Naive thymus-derived CD4-positive, alpha-beta T cell (primary cell): Measurements from ENCODE around the gene ITLN1. TPM values are rescaled to one million over a fixed set of nuclear protein-coding genes. Genes with fewer than 3 reads are reported as not detected.
"Not testable (repeated sequence)": the region's sequence is repeated elsewhere in the genome, so short reads cannot be mapped to it uniquely, and the experiment has no call there.

ENCODE experiments used
- ATAC-seq: fragments of 150-1000 bp; cut with Tn5 transposase; 2 replicates; pipeline ENCODE4 v1.10.0; 2021; ENCODE audit warnings: mild to moderate bottlenecking, moderate library complexity
- CTCF ChIA-PET: fragments of 350-600 bp; sonication (Branson Sonifier 250); formaldehyde crosslinking; loops from one replicate; lab custom pipeline; 2021; ENCODE audit warnings: antibody characterized with exemption; lab: Charles Lee
- POLR2A ChIA-PET: fragments of 350-600 bp; sonication (Branson Sonifier 250); formaldehyde crosslinking; loops from one replicate; lab custom pipeline; 2021; ENCODE audit warnings: antibody characterized with exemption, inconsistent platforms; lab: Charles Lee
- DNase-seq, 9 donors: peaks; one replicate each; pipeline versions ENCODE4 v3.0.0 to v3.0.0-alpha.2; 2020 to 2022; ENCODE audit warnings: mixed read lengths in 1 of 9
- H3K27ac ChIP-seq: one replicate; pipeline ENCODE4 v1.7.0; 2013; ENCODE audit warnings: mild to moderate bottlenecking, low read depth, low read length, moderate library complexity
- H3K27me3 ChIP-seq, 2 donors: one replicate each; pipeline ENCODE4 v1.7.0; 2013; ENCODE audit warnings: low read length in 2 of 2, mild to moderate bottlenecking in 2 of 2, moderate library complexity in 2 of 2; ENCODE audit not compliant: control insufficient read depth in 2 of 2, insufficient read depth in 2 of 2
- H3K36me3 ChIP-seq, 3 experiments: 1 replicate in 2 of 3; 2 replicates in 1 of 3; pipeline ENCODE4 v1.7.0; 2013; ENCODE audit warnings: low read length in 3 of 3, mild to moderate bottlenecking in 3 of 3, moderate library complexity in 1 of 3; ENCODE audit not compliant: insufficient read depth in 3 of 3, control insufficient read depth in 2 of 3
- H3K4me1 ChIP-seq, 2 donors: one replicate each; pipeline ENCODE4 v1.7.0; 2013; ENCODE audit warnings: low read length in 2 of 2, mild to moderate bottlenecking in 2 of 2, moderate library complexity in 1 of 2; ENCODE audit not compliant: control insufficient read depth in 2 of 2, insufficient read depth in 2 of 2
- H3K4me3 ChIP-seq: 2 replicates; pipeline ENCODE4 v1.7.0; 2013; ENCODE audit warnings: mild to moderate bottlenecking, low read length
- H3K9me3 ChIP-seq, 3 experiments: 1 replicate in 2 of 3; 2 replicates in 1 of 3; pipeline ENCODE4 v1.7.0; 2013; ENCODE audit warnings: low read length in 3 of 3; ENCODE audit not compliant: control insufficient read depth in 2 of 3
- H3K27ac Mint-ChIP-seq, 9 donors: one replicate each; pipeline ENCODE4 v1.8.0; 2020 to 2022; ENCODE audit warnings: mixed read lengths in 9 of 9, mild to moderate bottlenecking in 8 of 9, moderate library complexity in 5 of 9, inconsistent platforms in 2 of 9
- H3K27me3 Mint-ChIP-seq, 5 donors: one replicate each; pipeline ENCODE4 v1.8.0; 2021 to 2022; ENCODE audit warnings: mixed read lengths in 5 of 5, mild to moderate bottlenecking in 1 of 5
- H3K36me3 Mint-ChIP-seq, 5 donors: one replicate each; pipeline ENCODE4 v1.8.0; 2020 to 2022; ENCODE audit warnings: mixed read lengths in 5 of 5, mild to moderate bottlenecking in 3 of 5, inconsistent platforms in 1 of 5
- H3K4me1 Mint-ChIP-seq, 7 donors: one replicate each; pipeline ENCODE4 v1.8.0; 2020 to 2022; ENCODE audit warnings: mixed read lengths in 7 of 7, mild to moderate bottlenecking in 3 of 7, inconsistent platforms in 1 of 7
- H3K4me3 Mint-ChIP-seq, 10 donors: one replicate each; pipeline ENCODE4 v1.8.0; 2020 to 2022; ENCODE audit warnings: mild to moderate bottlenecking in 10 of 10, mixed read lengths in 10 of 10, moderate library complexity in 6 of 10, inconsistent platforms in 2 of 10
- H3K9me3 Mint-ChIP-seq, 11 donors: one replicate each; pipeline ENCODE4 v1.8.0; 2020 to 2022; ENCODE audit warnings: mixed read lengths in 11 of 11, mild to moderate bottlenecking in 4 of 11, inconsistent platforms in 1 of 11, moderate library complexity in 1 of 11
- intact Hi-C, 2 donors: fragments of 100-400 bp; cut with micrococcal nuclease; formaldehyde crosslinking; loops; one replicate each; pipeline ENCODE4 v1.15.1; 2023
- polyA plus RNA-seq, 2 donors: library from polyadenylated mRNA; unstranded; fragments of 300-500 nt; fragmentation: Illumina TruSeq; gene quantifications; one replicate each; pipeline ENCODE4 v1.2.3, GENCODE V29; 2021
- total RNA-seq, 6 experiments: library from RNA in 5 of 6; stranded (reverse) in 5 of 6; gene quantifications; 1 replicate in 5 of 6; 2 replicates in 1 of 6; pipeline ENCODE4 v1.2.3 and lab custom pipeline; 2021 to 2026

Gene ITLN1
- total RNA-seq (under 1 TPM in 1 of 5 experiments, not detected in 4; 0.88 TPM), polyA plus RNA-seq (not detected), total RNA-seq (lab: John Stamatoyannopoulos, UW) (not detected)

- H3K4me1 Mint-ChIP-seq, result peaks cover 0 to 10% (median 0%) of the 10 kb centered on the region in 7 donors
- H3K27ac Mint-ChIP-seq, result no peak within 1 kb of the TSS
These were observed at the start of gene ITLN1 for GRCh38 chr1:160885042-160885441. Gene ITLN1, minus strand, starts transcription at chr1:160885180. Its CDS starts 303 bp downstream, at chr1:160884877.

GRCh38 chr1:160933305-160933704 lies 48.3 kb upstream of the ITLN1 start:
- H3K27me3 Mint-ChIP-seq, result peaks cover 0 to 26% (median 0%) of the 10 kb centered on the region in 5 donors
- H3K4me1 Mint-ChIP-seq, H3K36me3 Mint-ChIP-seq, H3K9me3 ChIP-seq, ATAC-seq, H3K4me3 Mint-ChIP-seq, POLR2A ChIA-PET, H3K27ac ChIP-seq, DNase-seq, H3K4me1 ChIP-seq, H3K36me3 ChIP-seq, H3K27me3 ChIP-seq, CTCF ChIA-PET, intact Hi-C loops, H3K27ac Mint-ChIP-seq, H3K4me3 ChIP-seq, H3K9me3 Mint-ChIP-seq: not testable (repeated sequence)

More at GRCh38 chr1:160885042-160885441, at the start of gene ITLN1:
- Histone ChIP-seq H3K4me3 (no peak within 1 kb of the TSS), H3K9me3 (no peaks in the 10 kb centered on the region), H3K27ac (no peak within 1 kb of the TSS), H3K36me3 (no peaks in the 10 kb centered on the region), H3K4me1 (no peaks in the 10 kb centered on the region), H3K27me3 (no peaks in the 10 kb centered on the region)
- Mint-ChIP-seq H3K27me3 (peaks cover 0 to 6% (median 0%) of the 10 kb centered on the region in 5 donors), H3K4me3 (no peak within 1 kb of the TSS), H3K36me3 (no peaks in the 10 kb centered on the region), H3K9me3 (peaks cover 0 to 2% (median 0%) of the 10 kb centered on the region in 11 donors)
- ATAC-seq, result no peak
- DNase-seq, result no peak
- ChIA-PET POLR2A (no interaction called here), CTCF (interaction anchor here (1.2 kb wide), 2 partner anchors 50 to 51 kb away, joined by 3 to 4 read pairs; no protein-coding TSS in a partner anchor)
- intact Hi-C loops, result loop anchor here in 1 of 2 donors (2.0 to 5.0 kb wide), 2 partner anchors 66 to 108 kb away; no protein-coding TSS in a partner anchor

GRCh38 chr1:160925652-160926244 lies 40.8 kb upstream of the ITLN1 start:
- CTCF ChIA-PET, result interaction anchor here (0.6 kb wide), 1 partner anchor 597 kb away, joined by 3 read pairs; no protein-coding TSS in a partner anchor
- Mint-ChIP-seq H3K4me1 (peaks cover 0 to 5% (median 0%) of the 10 kb centered on the region in 7 donors), H3K27me3 (peaks cover 0 to 8% (median 0%) of the 10 kb centered on the region in 5 donors), H3K9me3 (peaks cover 2 to 42% (median 8%) of the 10 kb centered on the region in 11 donors), H3K36me3 (peaks cover 0 to 14% (median 4%) of the 10 kb centered on the region in 5 donors), H3K27ac (no peak overlapping the region), H3K4me3 (no peak overlapping the region)
- H3K4me1 ChIP-seq, result no peaks in the 10 kb centered on the region
- ATAC-seq, result no peak
- POLR2A ChIA-PET, result interaction anchor here (1.1 kb wide), 2 partner anchors 22 to 114 kb away, joined by 3 read pairs; no protein-coding TSS in a partner anchor
- intact Hi-C loops, result no loop called here
- H3K36me3 ChIP-seq, result no peaks in the 10 kb centered on the region
- H3K27ac ChIP-seq, result no peak overlapping the region
- no peak overlapping the region for H3K4me3 ChIP-seq
- H3K27me3 ChIP-seq, result no peaks in the 10 kb centered on the region
- DNase-seq, result no peak
- H3K9me3 ChIP-seq, result peaks cover 0 to 12% (median 0%) of the 10 kb centered on the region in 3 experiments

GRCh38 chr1:160924791-160925651 lies 40.0 kb upstream of the ITLN1 start:
- POLR2A ChIA-PET, result interaction anchor here (1.1 kb wide), 2 partner anchors 21 to 113 kb away, joined by 3 read pairs; no protein-coding TSS in a partner anchor
- intact Hi-C loops, result no loop called here
- peak overlapping the region in 1 of 10 donors; percentile 2 for H3K4me3 Mint-ChIP-seq

GRCh38 chr1:160916666-160917065 lies 31.7 kb upstream of the ITLN1 start:
- Histone ChIP-seq H3K9me3 (no peaks in the 10 kb centered on the region), H3K27me3 (no peaks in the 10 kb centered on the region), H3K36me3 (no peaks in the 10 kb centered on the region), H3K4me1 (no peaks in the 10 kb centered on the region), H3K27ac (no peak overlapping the region), H3K4me3 (no peak overlapping the region)
- no peak for DNase-seq
- Mint-ChIP-seq H3K27ac (no peak overlapping the region), H3K4me1 (no peaks in the 10 kb centered on the region), H3K36me3 (peaks cover 0 to 6% (median 3%) of the 10 kb centered on the region in 5 donors), H3K27me3 (peaks cover 6 to 47% (median 15%) of the 10 kb centered on the region in 5 donors), H3K9me3 (peaks cover 0 to 9% (median 1%) of the 10 kb centered on the region in 11 donors), H3K4me3 (no peak overlapping the region)
- ChIA-PET CTCF (no interaction called here), POLR2A (no interaction called here)
- no peak for ATAC-seq
- intact Hi-C loops, result no loop called here

More at GRCh38 chr1:160924791-160925651, 40.0 kb upstream of the ITLN1 start:
- H3K36me3 ChIP-seq, result no peaks in the 10 kb centered on the region
- H3K9me3 Mint-ChIP-seq, result peaks cover 3 to 46% (median 8%) of the 10 kb centered on the region in 11 donors
- ATAC-seq, result no peak
- DNase-seq, result no peak
- CTCF ChIA-PET, result interaction anchor here (0.6 kb wide), 1 partner anchor 596 kb away, joined by 3 read pairs; no protein-coding TSS in a partner anchor
- no peak overlapping the region for H3K27ac Mint-ChIP-seq
- no peak overlapping the region for H3K27ac ChIP-seq
- peaks cover 0 to 12% (median 2%) of the 10 kb centered on the region in 5 donors for H3K27me3 Mint-ChIP-seq
- peaks cover 0 to 12% (median 0%) of the 10 kb centered on the region in 3 experiments for H3K9me3 ChIP-seq
- no peaks in the 10 kb centered on the region for H3K27me3 ChIP-seq
- H3K4me1 Mint-ChIP-seq, result peaks cover 0 to 5% (median 0%) of the 10 kb centered on the region in 7 donors
- H3K36me3 Mint-ChIP-seq, result peaks cover 0 to 14% (median 6%) of the 10 kb centered on the region in 5 donors
- no peak overlapping the region for H3K4me3 ChIP-seq
- no peaks in the 10 kb centered on the region for H3K4me1 ChIP-seq

GRCh38 chr1:160913229-160913628 lies 28.2 kb upstream of the ITLN1 start:
- intact Hi-C loops, H3K27ac ChIP-seq, H3K36me3 Mint-ChIP-seq, ATAC-seq, CTCF ChIA-PET, H3K4me1 ChIP-seq, H3K4me3 Mint-ChIP-seq, POLR2A ChIA-PET, H3K9me3 Mint-ChIP-seq, DNase-seq, H3K4me3 ChIP-seq, H3K4me1 Mint-ChIP-seq, H3K27ac Mint-ChIP-seq, H3K27me3 ChIP-seq, H3K9me3 ChIP-seq, H3K36me3 ChIP-seq: not testable (repeated sequence)
- H3K27me3 Mint-ChIP-seq, result peaks cover under 1 to 26% (median 5%) of the 10 kb centered on the region in 5 donors
